Heart left ventricle (tissue), 16 donors: ENCODE measurements around the gene URB2. TPM values are rescaled to one million over a fixed set of nuclear protein-coding genes. Genes with fewer than 3 reads are reported as not detected.

Experiments
- ATAC-seq, 4 donors: fragments of 200-7000 bp; cut with Tn5 transposase; one replicate each; pipeline ENCODE4 v1.9.1; 2020 to 2022; ENCODE audit warnings: moderate library complexity in 4 of 4, mild to moderate bottlenecking in 3 of 4, moderate number of reproducible peaks in 1 of 4
- DNase-seq, 5 donors: peaks; one replicate each; pipeline ENCODE4 v3.0.0-alpha.2; 2020
- H3K27ac ChIP-seq, 12 donors: fragments of 200-600 bp; sonication (generic) in 4 of 12; one replicate each; pipeline versions ENCODE4 v1.5.0 to v1.8.0; 2016 to 2022; ENCODE audit warnings: mild to moderate bottlenecking in 2 of 12
- H3K27me3 ChIP-seq, 9 donors: fragments of 200-600 bp; sonication (generic) in 2 of 9; one replicate each; pipeline versions ENCODE4 v1.5.1 to v1.8.0; 2016 to 2022; ENCODE audit warnings: mild to moderate bottlenecking in 3 of 9
- H3K36me3 ChIP-seq, 9 donors: fragments of 200-600 bp; sonication (generic) in 2 of 9; one replicate each; pipeline versions ENCODE4 v1.5.0 to v1.8.0; 2018 to 2022; ENCODE audit warnings: mild to moderate bottlenecking in 2 of 9
- H3K4me1 ChIP-seq, 12 donors: fragments of 200-600 bp; sonication (generic) in 4 of 12; one replicate each; pipeline versions ENCODE4 v1.5.0 to v1.8.0; 2016 to 2022; ENCODE audit warnings: mild to moderate bottlenecking in 3 of 12
- H3K4me3 ChIP-seq, 12 donors: fragments of 200-600 bp; sonication (generic) in 4 of 12; one replicate each; pipeline versions ENCODE4 v1.5.0 to v1.8.0; 2017 to 2022; ENCODE audit warnings: mild to moderate bottlenecking in 9 of 12, moderate library complexity in 4 of 12
- H3K9me3 ChIP-seq, 12 donors: fragments of 200-600 bp; sonication (generic) in 4 of 12; one replicate each; pipeline versions ENCODE4 v1.5.0 to v1.8.0; 2016 to 2022; ENCODE audit warnings: mild to moderate bottlenecking in 1 of 12
- POLR2A ChIP-seq, 2 donors: fragments of 450-650 bp; IDR thresholded peaks; one replicate each; pipeline ENCODE4 v1.6.1; 2017; ENCODE audit warnings: antibody characterized with exemption in 2 of 2, mild to moderate bottlenecking in 2 of 2, moderate library complexity in 2 of 2
- WGBS, 4 donors: extraction: QIAGEN DNeasy Blood & Tissue Kit in 2 of 4; methylation state at CpG; one replicate each; pipeline versions ENCODE4 v1.1.5 to v1.1.7; 2013 to 2018; 5-methylcytosine and 5-hydroxymethylcytosine counted together
- intact Hi-C, 10 donors: fragments of 100-400 bp; cut with DNase I; formaldehyde crosslinking; loops; one replicate each; pipeline versions ENCODE4 v1.11.1 to v1.14.2; 2022
- polyA plus RNA-seq, 2 donors: library from polyadenylated mRNA; stranded (reverse); fragments of 200-250 nt; gene quantifications; one replicate each; pipeline ENCODE4 v1.2.3, GENCODE V29; 2013
- total RNA-seq, 9 donors: library from RNA; depleted of rRNA in 2 of 9; stranded (reverse); fragments of >200 nt in 2 of 9; fragmentation: NEBNext Ultra II Directional in 3 of 9; extraction: Animal tissue kit (Norgen Biotek cat#: 25700) in 3 of 9; gene quantifications; one replicate each; pipeline versions ENCODE4 v1.1.0 to v1.2.4, GENCODE V29; 2016 to 2023
- TF ChIP-seq, protein P1 (sequence below), 12 donors: fragments of 200-600 bp; sonication (generic) in 4 of 12; IDR thresholded peaks; one replicate each; pipeline versions ENCODE4 v1.5.0 to v1.8.0; 2018 to 2022; ENCODE audit warnings: antibody characterized with exemption in 12 of 12, mild to moderate bottlenecking in 5 of 12
- donor health status: ischemic (EF 13 %, LVEDD 7.1; RV severe dilation, severe dysfunction).
- donor health status: healthy with polysubstance abuse.
- donor health status: DM: no; HTN: yes; CAD: no.
- donor health status: DM: no; HTN: no; CAD: no.
- donor health status: ischemic (EF 25% LVEDD 6.9; RV normal size, moderate dysfunction).
- donor health status: ischemic (EF 25% LVEDD 5.7; RV mildly dilated, moderate dysfunction).
- donor health status: healthy.
- donor health status: DM: yes; HTN: yes; CAD: no.
- donor health status: ischemic (EF 35%, LVEDD 5.7; RV mildly dilated, moderate dysfunction).
- donor health status: nonischemic (EF 11% LVEDD 7.7; RV severe dilation, severe dysfunction).
- donor health status: DM: yes; HTN: yes; CAD: no.
- donor health status: PGD.
- donor health status: ischemic (EF 29% LVEDD 5.4; RV normal size, mild dysfunction).
- donor health status: nonischemic (EF 23%, LVEDD 6.1; RV moderate dilation, normal function).

URB2 gene
- total and polyA plus RNA-seq, 11 donors, result 1.4 to 6.7 (median 5.0) TPM

DNA sequence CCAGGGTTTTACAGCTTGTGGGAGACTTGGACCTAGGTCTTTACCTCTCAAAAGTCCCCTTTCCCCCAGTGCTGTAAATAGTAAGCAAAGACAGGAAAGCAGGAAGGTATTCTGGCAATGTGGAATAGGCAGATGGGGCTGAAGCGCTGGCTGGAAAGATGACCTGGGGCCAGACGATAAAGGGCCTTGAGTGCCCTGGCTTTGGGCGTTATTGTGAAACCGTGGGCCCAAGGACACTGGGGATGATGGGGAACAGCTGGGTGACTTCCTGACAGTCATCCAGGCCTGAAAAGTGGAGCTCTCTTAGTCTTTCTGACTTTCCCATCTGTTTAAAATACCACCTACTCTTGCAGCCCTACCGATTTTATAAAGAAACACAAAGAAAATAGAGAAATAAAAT lies 16.3 kb downstream of the URB2 start:
- TF ChIP-seq POLR2A (IDR thresholded peaks at IDR 0.05), result no peak
- TF ChIP-seq, protein P1, sequence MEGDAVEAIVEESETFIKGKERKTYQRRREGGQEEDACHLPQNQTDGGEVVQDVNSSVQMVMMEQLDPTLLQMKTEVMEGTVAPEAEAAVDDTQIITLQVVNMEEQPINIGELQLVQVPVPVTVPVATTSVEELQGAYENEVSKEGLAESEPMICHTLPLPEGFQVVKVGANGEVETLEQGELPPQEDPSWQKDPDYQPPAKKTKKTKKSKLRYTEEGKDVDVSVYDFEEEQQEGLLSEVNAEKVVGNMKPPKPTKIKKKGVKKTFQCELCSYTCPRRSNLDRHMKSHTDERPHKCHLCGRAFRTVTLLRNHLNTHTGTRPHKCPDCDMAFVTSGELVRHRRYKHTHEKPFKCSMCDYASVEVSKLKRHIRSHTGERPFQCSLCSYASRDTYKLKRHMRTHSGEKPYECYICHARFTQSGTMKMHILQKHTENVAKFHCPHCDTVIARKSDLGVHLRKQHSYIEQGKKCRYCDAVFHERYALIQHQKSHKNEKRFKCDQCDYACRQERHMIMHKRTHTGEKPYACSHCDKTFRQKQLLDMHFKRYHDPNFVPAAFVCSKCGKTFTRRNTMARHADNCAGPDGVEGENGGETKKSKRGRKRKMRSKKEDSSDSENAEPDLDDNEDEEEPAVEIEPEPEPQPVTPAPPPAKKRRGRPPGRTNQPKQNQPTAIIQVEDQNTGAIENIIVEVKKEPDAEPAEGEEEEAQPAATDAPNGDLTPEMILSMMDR (IDR thresholded peaks at IDR 0.05), result no peak
- ATAC-seq (peak in 3 of 4 donors; percentile 23 to 63 (median 42)), DNase-seq (peak in 1 of 5 donors; percentile 14)

DNA sequence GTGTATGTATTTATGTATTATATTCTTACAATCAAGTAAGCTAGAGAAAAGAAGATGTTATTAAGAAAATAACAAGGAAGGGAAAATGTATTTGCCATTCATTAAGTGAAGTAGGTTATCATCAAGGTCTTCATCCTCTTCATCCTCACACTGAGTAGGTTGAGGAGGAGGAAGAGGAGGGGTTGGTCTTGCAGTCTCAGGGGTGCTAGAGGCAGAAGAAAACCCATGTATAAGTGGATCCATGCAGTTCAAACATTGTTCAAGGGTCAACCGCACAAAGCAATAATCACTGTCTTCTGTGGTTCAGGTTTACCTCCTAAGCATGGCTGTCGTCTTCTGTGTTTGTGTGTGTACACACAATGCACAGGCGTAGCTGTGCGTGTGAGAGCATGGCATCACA lies 16.9 kb downstream of the URB2 start:
- DNase-seq (no peak), ATAC-seq (no peak)
- WGBS, 4 donors, result 97 to 100% (median 99%) methylated on average over 4 of the region's 4 CpGs
- TF ChIP-seq, protein P1 (IDR thresholded peaks at IDR 0.05), result no peak
- TF ChIP-seq POLR2A (IDR thresholded peaks at IDR 0.05), result no peak
- no peak overlapping the region for H3K4me3 ChIP-seq
- no peak overlapping the region for H3K27ac ChIP-seq
- H3K9me3 ChIP-seq, result no peaks in the 10 kb centered on the region
- peaks cover 0 to 75% (median 47%) of the 10 kb centered on the region in 9 donors for H3K36me3 ChIP-seq
- intact Hi-C loops, result no loop called here
- peaks cover 0 to 18% (median 6%) of the 10 kb centered on the region in 12 donors for H3K4me1 ChIP-seq
- H3K27me3 ChIP-seq, result no peaks in the 10 kb centered on the region

More for the DNA sequence above, 16.3 kb downstream of the URB2 start:
- no peaks in the 10 kb centered on the region for H3K27me3 ChIP-seq
- H3K9me3 ChIP-seq, result no peaks in the 10 kb centered on the region
- intact Hi-C loops, result no loop called here
- peaks cover 0 to 75% (median 46%) of the 10 kb centered on the region in 9 donors for H3K36me3 ChIP-seq
- 59 to 67% (median 62%) methylated on average over 5 of the region's 5 CpGs for WGBS, 4 donors
- no peak overlapping the region for H3K4me3 ChIP-seq
- peaks cover 0 to 18% (median 6%) of the 10 kb centered on the region in 12 donors for H3K4me1 ChIP-seq
- H3K27ac ChIP-seq, result no peak overlapping the region

DNA sequence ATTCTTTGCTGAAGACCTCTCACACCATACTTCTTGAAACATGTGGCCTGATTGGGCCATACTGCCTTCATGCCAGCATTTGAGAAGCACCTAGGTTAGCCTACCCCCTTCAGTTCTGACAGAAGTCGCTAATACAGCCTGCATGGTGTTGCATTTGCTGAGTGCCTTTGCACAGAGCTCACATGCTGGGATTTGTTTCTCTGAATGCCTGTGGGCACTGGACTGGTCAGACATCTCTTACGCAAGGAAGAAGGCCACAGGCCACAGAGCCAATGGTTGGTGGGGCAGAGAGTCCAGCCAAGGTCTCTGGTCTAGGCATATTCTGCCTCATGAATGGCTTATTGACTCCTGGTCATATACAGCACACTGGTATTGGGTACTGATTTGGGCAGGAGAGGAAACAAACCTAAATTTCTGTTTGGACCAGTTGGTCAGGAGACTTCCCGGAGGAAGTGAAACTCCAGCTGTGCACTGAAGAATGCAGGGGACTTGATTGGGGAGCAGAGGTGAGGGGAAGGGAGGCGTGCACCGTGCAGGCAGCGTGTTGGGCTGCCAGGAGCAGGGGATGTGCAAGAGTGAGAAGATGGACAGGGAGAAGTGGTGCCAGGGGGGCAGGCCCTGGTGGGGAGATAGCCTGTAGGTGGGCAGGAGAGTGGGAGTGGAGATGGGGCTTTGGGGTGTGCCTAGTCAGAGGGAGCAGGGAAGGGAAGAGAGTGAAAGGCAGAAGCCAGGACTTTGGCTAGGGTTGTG lies 18.1 kb downstream of the URB2 start:
- Histone ChIP-seq H3K27ac (no peak overlapping the region), H3K4me3 (no peak overlapping the region), H3K4me1 (peaks cover 0 to 18% (median 6%) of the 10 kb centered on the region in 12 donors), H3K9me3 (no peaks in the 10 kb centered on the region), H3K36me3 (peaks cover 0 to 75% (median 51%) of the 10 kb centered on the region in 9 donors), H3K27me3 (no peaks in the 10 kb centered on the region)
- no peak for TF ChIP-seq POLR2A (IDR thresholded peaks at IDR 0.05)
- TF ChIP-seq, protein P1 (IDR thresholded peaks at IDR 0.05), result no peak
- intact Hi-C loops, result no loop called here
- ATAC-seq (no peak), DNase-seq (peak in 1 of 5 donors; percentile 12)
- 87 to 96% (median 90%) methylated on average over 6 of the region's 6 CpGs for WGBS, 4 donors

DNA sequence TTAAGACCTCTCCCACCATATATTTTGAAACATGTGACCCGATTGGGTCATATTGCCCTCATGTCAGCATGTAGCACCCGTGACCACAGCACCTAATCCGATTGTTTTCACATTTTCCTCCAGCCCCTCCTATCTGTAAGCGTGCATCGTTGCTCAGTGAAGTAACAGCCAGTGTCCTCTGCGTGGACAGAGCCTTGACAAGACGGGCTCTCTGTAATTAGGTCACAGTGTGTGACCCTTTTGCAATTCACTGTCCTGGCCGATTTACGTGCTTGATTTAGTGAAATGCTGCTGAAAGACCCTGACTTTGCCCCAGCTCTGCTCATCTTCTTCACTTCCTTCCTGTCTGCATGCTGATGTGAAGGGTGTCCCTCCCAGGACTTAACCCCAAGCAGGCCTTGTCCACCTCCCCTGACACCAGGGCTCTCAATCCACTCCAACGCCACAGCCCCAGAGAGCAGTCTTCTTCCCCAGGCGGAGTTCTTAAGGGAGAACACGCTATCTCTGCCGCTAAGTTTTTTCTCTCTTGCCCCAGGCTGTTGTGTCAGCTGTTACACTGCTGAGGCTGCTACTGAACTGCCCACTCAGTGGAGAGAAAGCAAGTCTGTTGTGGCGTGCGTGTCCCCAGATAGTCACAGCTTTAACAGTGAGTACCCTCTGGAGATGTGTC lies 19.4 kb downstream of the URB2 start:
- DNase-seq (peak in 1 of 5 donors; percentile 15), ATAC-seq (no peak)
- Histone ChIP-seq H3K27me3 (no peaks in the 10 kb centered on the region), H3K36me3 (peaks cover 0 to 75% (median 57%) of the 10 kb centered on the region in 9 donors), H3K9me3 (no peaks in the 10 kb centered on the region), H3K27ac (no peak overlapping the region), H3K4me1 (peaks cover 0 to 16% (median 6%) of the 10 kb centered on the region in 12 donors), H3K4me3 (no peak overlapping the region)
- TF ChIP-seq POLR2A (IDR thresholded peaks at IDR 0.05), result no peak
- TF ChIP-seq, protein P1 (IDR thresholded peaks at IDR 0.05), result no peak
- 83 to 91% (median 86%) methylated on average over 15 of the region's 15 CpGs for WGBS, 4 donors
- intact Hi-C loops, result no loop called here
